GM19452 (cell line): ENCODE measurements around the gene ZNF557.
"Not testable (repeated sequence)": the region's sequence is repeated elsewhere in the genome, so short reads cannot be mapped to it uniquely, and the experiment has no call there.

ENCODE experiments used
- ATAC-seq: cut with Tn5 transposase; IDR thresholded peaks from one replicate; pipeline ENCODE4 v1.9.1; 2021; ENCODE audit not compliant: unreplicated experiment

ZNF557 gene

GRCh38 chr19:7069042-7069903 lies at the start of gene ZNF557:
ZNF557 (plus strand) TSS chr19:7069703; CDS start chr19:7075075, 5,372 bp downstream.
- peak; percentile 89 for ATAC-seq

GRCh38 chr19:7021331-7021730 lies 48.2 kb upstream of the ZNF557 start, which contains the start of gene MBD3L2B:
MBD3L2B (minus strand) TSS chr19:7021431; CDS start chr19:7021397, 34 bp downstream.
- not testable (repeated sequence) for ATAC-seq

GRCh38 chr19:7028790-7029189 lies 40.7 kb upstream of the ZNF557 start:
- ATAC-seq, result not testable (repeated sequence)

- ATAC-seq, result not testable (repeated sequence)
Observed at GRCh38 chr19:7030278-7030677, 39.2 kb upstream of the ZNF557 start, which contains the start of gene MBD3L5. MBD3L5 (plus strand) TSS chr19:7030578; CDS start chr19:7030612, 34 bp downstream.

GRCh38 chr19:7040079-7040478 lies 29.4 kb upstream of the ZNF557 start, which contains the start of gene MBD3L4:
MBD3L4 (minus strand) TSS chr19:7040179; CDS start chr19:7040144, 35 bp downstream.
- not testable (repeated sequence) for ATAC-seq

- ATAC-seq, result not testable (repeated sequence)
Observed at GRCh38 chr19:7041563-7041962, 27.9 kb upstream of the ZNF557 start.

- ATAC-seq, result not testable (repeated sequence)
Observed at GRCh38 chr19:7049021-7049420, 20.5 kb upstream of the ZNF557 start, which contains the start of gene MBD3L2. MBD3L2 (plus strand) TSS chr19:7049321; CDS start chr19:7049374, 53 bp downstream.

GRCh38 chr19:7051421-7051820 lies 18.1 kb upstream of the ZNF557 start:
- not testable (repeated sequence) for ATAC-seq

GRCh38 chr19:7052896-7053295 lies 16.6 kb upstream of the ZNF557 start:
- not testable (repeated sequence) for ATAC-seq

- not testable (repeated sequence) for ATAC-seq
Observed at GRCh38 chr19:7054635-7055368, 14.7 kb upstream of the ZNF557 start.

GRCh38 chr19:7055679-7056078 lies 13.8 kb upstream of the ZNF557 start:
- not testable (repeated sequence) for ATAC-seq

GRCh38 chr19:7056371-7056770 lies 13.1 kb upstream of the ZNF557 start:
- ATAC-seq, result not testable (repeated sequence)

GRCh38 chr19:7058576-7058975 lies 10.9 kb upstream of the ZNF557 start, which contains the start of gene MBD3L3:
MBD3L3 (minus strand) TSS chr19:7058676; CDS start chr19:7058605, 71 bp downstream.
- not testable (repeated sequence) for ATAC-seq

GRCh38 chr19:7059977-7060376 lies 9.5 kb upstream of the ZNF557 start:
- ATAC-seq, result not testable (repeated sequence)

GRCh38 chr19:7063339-7063738 lies 6.2 kb upstream of the ZNF557 start:
- no peak for ATAC-seq

- no peak for ATAC-seq
Observed at GRCh38 chr19:7063764-7064418, 5.6 kb upstream of the ZNF557 start.

- ATAC-seq, result not testable (repeated sequence)
Observed at GRCh38 chr19:7067122-7067521, 2.4 kb upstream of the ZNF557 start.

GRCh38 chr19:7067716-7068115 lies 1.8 kb upstream of the ZNF557 start:
- no peak for ATAC-seq

GRCh38 chr19:7068599-7068998 lies 904 bp upstream of the ZNF557 start:
- no peak for ATAC-seq

GRCh38 chr19:7069904-7070226 lies 362 bp downstream of the ZNF557 start:
- no peak for ATAC-seq

- no peak for ATAC-seq
Observed at GRCh38 chr19:7072541-7072940, 3.0 kb downstream of the ZNF557 start.
